ENCODE results near the gene ABTB2.

The ABTB2 gene

GRCh38 chr11:34204396-34205279, 153.2 kb downstream of the ABTB2 start:
- no peak for DNase-seq

- no peak for DNase-seq
Observed at GRCh38 chr11:34203377-34203871, 154.4 kb downstream of the ABTB2 start.

- no peak for DNase-seq
Observed at GRCh38 chr11:34201129-34201528, 156.7 kb downstream of the ABTB2 start.

GRCh38 chr11:34199525-34199924, 158.3 kb downstream of the ABTB2 start:
- DNase-seq = no peak

GRCh38 chr11:34198523-34198922, 159.3 kb downstream of the ABTB2 start:
- no peak for DNase-seq

- DNase-seq = no peak
Observed at GRCh38 chr11:34197256-34197655, 160.6 kb downstream of the ABTB2 start.

GRCh38 chr11:34194576-34195335, 163.1 kb downstream of the ABTB2 start:
- no peak for DNase-seq

- no peak for DNase-seq
Observed at GRCh38 chr11:34192481-34193401, 165.1 kb downstream of the ABTB2 start.

- no peak for DNase-seq
Observed at GRCh38 chr11:34191578-34191977, 166.2 kb downstream of the ABTB2 start.

GRCh38 chr11:34190192-34191139, 167.3 kb downstream of the ABTB2 start:
- DNase-seq = no peak

- DNase-seq = no peak
Observed at GRCh38 chr11:34189191-34189590, 168.6 kb downstream of the ABTB2 start.

GRCh38 chr11:34188181-34188580, 169.6 kb downstream of the ABTB2 start:
- no peak for DNase-seq

GRCh38 chr11:34185926-34186841, 171.6 kb downstream of the ABTB2 start:
- DNase-seq = no peak

GRCh38 chr11:34184505-34185015, 173.2 kb downstream of the ABTB2 start:
- DNase-seq = no peak

GRCh38 chr11:34183848-34184391, 173.9 kb downstream of the ABTB2 start:
- DNase-seq = no peak

- DNase-seq = no peak
Observed at GRCh38 chr11:34182921-34183685, 174.7 kb downstream of the ABTB2 start.

GRCh38 chr11:34182425-34182824, 175.4 kb downstream of the ABTB2 start:
- DNase-seq = no peak

GRCh38 chr11:34181856-34182405, 175.9 kb downstream of the ABTB2 start:
- no peak for DNase-seq

- DNase-seq = no peak
Observed at GRCh38 chr11:34181251-34181650, 176.6 kb downstream of the ABTB2 start.
